ENCODE data around the gene CADPS. TPM values are rescaled to one million over a fixed set of nuclear protein-coding genes. Genes with fewer than 3 reads are reported as not detected.

The CADPS gene
- polyA plus RNA-seq, 1 donor from 2014 or later = 118 TPM

DNA sequence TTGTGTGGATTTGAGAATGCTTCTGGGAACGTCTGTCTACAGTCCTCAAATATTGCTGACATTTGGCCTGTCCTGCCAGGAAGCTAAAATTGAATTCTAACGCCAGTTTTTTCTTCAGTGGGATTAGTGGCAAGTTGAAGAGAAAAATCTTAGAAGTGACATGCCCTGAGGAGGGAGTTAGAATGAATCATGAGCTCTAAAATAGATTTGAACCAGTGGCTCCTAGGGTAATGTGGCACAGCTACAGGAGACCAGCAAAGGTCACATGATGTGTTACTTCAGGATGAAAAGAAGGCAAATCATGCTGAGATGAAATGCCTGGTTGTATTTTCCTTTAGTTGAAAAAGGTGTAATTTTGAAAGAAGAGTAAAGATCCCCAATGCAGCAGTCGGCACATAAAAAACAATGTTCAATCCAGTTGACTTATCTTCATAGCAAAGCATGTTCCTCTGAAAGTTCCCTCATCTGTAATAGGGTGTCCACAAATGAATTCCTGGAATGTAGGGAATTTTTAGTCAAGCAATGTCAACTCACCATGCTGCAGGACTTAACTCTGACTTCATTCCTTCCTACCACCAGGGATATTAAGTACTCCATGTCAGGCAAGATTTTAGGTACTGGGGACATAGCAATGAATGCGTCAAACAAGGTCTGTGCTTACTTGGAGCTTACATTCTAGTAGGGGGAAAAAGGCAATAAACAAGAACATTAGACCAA, 171.6 kb downstream of the CADPS start:
- Histone ChIP-seq H2AFZ (ENCODE audit: low read depth, low read length) (no peak overlapping the region), H3K9me3 (ENCODE audit: low read length) (no peaks in the 10 kb centered on the region), H3K9me2 (ENCODE audit: insufficient read depth, low read length) (no peaks in the 10 kb centered on the region), H3F3A (ENCODE audit: insufficient read depth, low read length, poor library complexity, severe bottlenecking) (no peaks in the 10 kb centered on the region), H4K20me1 (ENCODE audit: insufficient read depth) (no peaks in the 10 kb centered on the region), H3K36me3 (ENCODE audit: insufficient read depth, low read length) (no peaks in the 10 kb centered on the region), H3K4me2 (ENCODE audit: low read length) (no peak overlapping the region), H3K9ac (ENCODE audit: low read length) (no peak overlapping the region), H3K27me3 (ENCODE audit: insufficient read depth, low read depth, low read length) (no peaks in the 10 kb centered on the region), H3K79me2 (replicated peaks; ENCODE audit: insufficient read depth, low read length) (no peaks in the 10 kb centered on the region), H3K4me3 (ENCODE audit: low read length) (no peak overlapping the region), H3K27ac (ENCODE audit: low read length) (no peak overlapping the region)
- TF ChIP-seq REST (IDR thresholded peaks at IDR 0.05; ENCODE audit: borderline replicate concordance) (no peak), SMC3 (conservative IDR thresholded peaks at IDR 0.05; ENCODE audit: poor library complexity) (no peak), EP300 (conservative IDR thresholded peaks at IDR 0.05; ENCODE audit: poor library complexity, severe bottlenecking) (no peak), TAF1 (IDR thresholded peaks at IDR 0.05; ENCODE audit: low read depth) (no peak), POLR2AphosphoS5 (IDR thresholded peaks at IDR 0.05) (no peak), RAD21 (conservative IDR thresholded peaks at IDR 0.05) (no peak), EZH2 (IDR thresholded peaks at IDR 0.05; ENCODE audit: borderline replicate concordance, insufficient read depth, low read length, poor library complexity, severe bottlenecking) (no peak), MXI1 (conservative IDR thresholded peaks at IDR 0.05; ENCODE audit: poor library complexity, severe bottlenecking) (no peak)
- TF ChIP-seq, protein P1, sequence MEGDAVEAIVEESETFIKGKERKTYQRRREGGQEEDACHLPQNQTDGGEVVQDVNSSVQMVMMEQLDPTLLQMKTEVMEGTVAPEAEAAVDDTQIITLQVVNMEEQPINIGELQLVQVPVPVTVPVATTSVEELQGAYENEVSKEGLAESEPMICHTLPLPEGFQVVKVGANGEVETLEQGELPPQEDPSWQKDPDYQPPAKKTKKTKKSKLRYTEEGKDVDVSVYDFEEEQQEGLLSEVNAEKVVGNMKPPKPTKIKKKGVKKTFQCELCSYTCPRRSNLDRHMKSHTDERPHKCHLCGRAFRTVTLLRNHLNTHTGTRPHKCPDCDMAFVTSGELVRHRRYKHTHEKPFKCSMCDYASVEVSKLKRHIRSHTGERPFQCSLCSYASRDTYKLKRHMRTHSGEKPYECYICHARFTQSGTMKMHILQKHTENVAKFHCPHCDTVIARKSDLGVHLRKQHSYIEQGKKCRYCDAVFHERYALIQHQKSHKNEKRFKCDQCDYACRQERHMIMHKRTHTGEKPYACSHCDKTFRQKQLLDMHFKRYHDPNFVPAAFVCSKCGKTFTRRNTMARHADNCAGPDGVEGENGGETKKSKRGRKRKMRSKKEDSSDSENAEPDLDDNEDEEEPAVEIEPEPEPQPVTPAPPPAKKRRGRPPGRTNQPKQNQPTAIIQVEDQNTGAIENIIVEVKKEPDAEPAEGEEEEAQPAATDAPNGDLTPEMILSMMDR (IDR thresholded peaks at IDR 0.05; ENCODE audit: poor library complexity, severe bottlenecking) = no peak

GRCh38 chr3:62700357-62700756, 174.9 kb downstream of the CADPS start:
- H3K36me3 ChIP-seq (ENCODE audit: insufficient read depth, low read length) = no peaks in the 10 kb centered on the region
- H2AFZ ChIP-seq (ENCODE audit: low read depth, low read length) = no peak overlapping the region
- no peaks in the 10 kb centered on the region for H3K9me3 ChIP-seq (ENCODE audit: low read length)
- H3F3A ChIP-seq (ENCODE audit: insufficient read depth, low read length, poor library complexity, severe bottlenecking) = no peaks in the 10 kb centered on the region
- no peak overlapping the region for H3K4me3 ChIP-seq (ENCODE audit: low read length)
- H3K27ac ChIP-seq (ENCODE audit: low read length) = no peak overlapping the region
- no peaks in the 10 kb centered on the region for H3K9me2 ChIP-seq (ENCODE audit: insufficient read depth, low read length)
- no peak overlapping the region for H3K4me2 ChIP-seq (ENCODE audit: low read length)
- no peaks in the 10 kb centered on the region for H4K20me1 ChIP-seq (ENCODE audit: insufficient read depth)
- no peak for TF ChIP-seq EZH2 (IDR thresholded peaks at IDR 0.05; ENCODE audit: borderline replicate concordance, insufficient read depth, low read length, poor library complexity, severe bottlenecking)
- TF ChIP-seq POLR2AphosphoS5 (IDR thresholded peaks at IDR 0.05) = no peak
- TF ChIP-seq, protein P1 (IDR thresholded peaks at IDR 0.05; ENCODE audit: poor library complexity, severe bottlenecking) = no peak
- no peak for TF ChIP-seq SMC3 (conservative IDR thresholded peaks at IDR 0.05; ENCODE audit: poor library complexity)
- no peak for TF ChIP-seq MXI1 (conservative IDR thresholded peaks at IDR 0.05; ENCODE audit: poor library complexity, severe bottlenecking)
- no peak for TF ChIP-seq EP300 (conservative IDR thresholded peaks at IDR 0.05; ENCODE audit: poor library complexity, severe bottlenecking)
- no peak for TF ChIP-seq TAF1 (IDR thresholded peaks at IDR 0.05; ENCODE audit: low read depth)
- TF ChIP-seq REST (IDR thresholded peaks at IDR 0.05; ENCODE audit: borderline replicate concordance) = no peak
- TF ChIP-seq RAD21 (conservative IDR thresholded peaks at IDR 0.05) = no peak
- no peak overlapping the region for H3K9ac ChIP-seq (ENCODE audit: low read length)
- H3K27me3 ChIP-seq (ENCODE audit: insufficient read depth, low read depth, low read length) = no peaks in the 10 kb centered on the region
- no peaks in the 10 kb centered on the region for H3K79me2 ChIP-seq (replicated peaks; ENCODE audit: insufficient read depth, low read length)

Measured in neural cell (in vitro differentiated cells).